ENCODE data around the gene CCDC17. TPM values are rescaled to one million over a fixed set of nuclear protein-coding genes. Genes with fewer than 3 reads are reported as not detected.
A peak's percentile ranks its signal among the peaks of the same experiment; 100 is the strongest.

Gene CCDC17
- total RNA-seq, 1 donor from 2014 or later, result 6.1 TPM

DNA sequence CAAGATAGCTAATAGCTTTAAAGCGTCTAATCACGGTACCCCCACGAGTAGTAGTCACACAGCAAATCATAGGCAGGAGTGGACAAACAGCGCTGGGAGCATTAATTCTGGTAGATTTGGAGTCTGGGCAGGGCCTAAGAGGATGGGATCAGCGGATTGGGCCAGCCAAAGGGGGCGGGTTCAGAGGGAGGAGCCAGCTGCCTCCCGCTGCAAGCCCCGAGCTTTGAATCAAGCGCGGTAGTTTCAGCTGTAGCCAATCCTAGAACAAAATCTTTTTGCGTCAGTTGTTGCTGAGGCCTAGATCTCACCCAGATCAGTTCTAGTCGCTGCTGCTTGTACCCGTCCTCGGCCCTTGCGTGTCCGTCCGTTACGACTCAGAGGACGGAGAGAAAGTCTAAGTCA, 40.6 kb downstream of the CCDC17 start:
- H3K27me3 Mint-ChIP-seq, result no peaks in the 10 kb centered on the region
- peaks cover 16% of the 10 kb centered on the region for H3K4me1 Mint-ChIP-seq (ENCODE audit: low read depth)
- no peaks in the 10 kb centered on the region for H3K36me3 Mint-ChIP-seq (ENCODE audit: insufficient read depth)
- H3K27ac Mint-ChIP-seq, result peak overlapping the region; percentile 99
- DNase-seq (ENCODE audit: low spot score, unreplicated experiment), result peak; percentile 84
- H3K4me3 Mint-ChIP-seq (ENCODE audit: low read depth), result peak overlapping the region; percentile 96
- TF ChIP-seq, protein P1, sequence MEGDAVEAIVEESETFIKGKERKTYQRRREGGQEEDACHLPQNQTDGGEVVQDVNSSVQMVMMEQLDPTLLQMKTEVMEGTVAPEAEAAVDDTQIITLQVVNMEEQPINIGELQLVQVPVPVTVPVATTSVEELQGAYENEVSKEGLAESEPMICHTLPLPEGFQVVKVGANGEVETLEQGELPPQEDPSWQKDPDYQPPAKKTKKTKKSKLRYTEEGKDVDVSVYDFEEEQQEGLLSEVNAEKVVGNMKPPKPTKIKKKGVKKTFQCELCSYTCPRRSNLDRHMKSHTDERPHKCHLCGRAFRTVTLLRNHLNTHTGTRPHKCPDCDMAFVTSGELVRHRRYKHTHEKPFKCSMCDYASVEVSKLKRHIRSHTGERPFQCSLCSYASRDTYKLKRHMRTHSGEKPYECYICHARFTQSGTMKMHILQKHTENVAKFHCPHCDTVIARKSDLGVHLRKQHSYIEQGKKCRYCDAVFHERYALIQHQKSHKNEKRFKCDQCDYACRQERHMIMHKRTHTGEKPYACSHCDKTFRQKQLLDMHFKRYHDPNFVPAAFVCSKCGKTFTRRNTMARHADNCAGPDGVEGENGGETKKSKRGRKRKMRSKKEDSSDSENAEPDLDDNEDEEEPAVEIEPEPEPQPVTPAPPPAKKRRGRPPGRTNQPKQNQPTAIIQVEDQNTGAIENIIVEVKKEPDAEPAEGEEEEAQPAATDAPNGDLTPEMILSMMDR (IDR thresholded peaks at IDR 0.05; ENCODE audit: unreplicated experiment), result no peak
- H3K9me3 Mint-ChIP-seq (ENCODE audit: low read depth), result no peaks in the 10 kb centered on the region

DNA sequence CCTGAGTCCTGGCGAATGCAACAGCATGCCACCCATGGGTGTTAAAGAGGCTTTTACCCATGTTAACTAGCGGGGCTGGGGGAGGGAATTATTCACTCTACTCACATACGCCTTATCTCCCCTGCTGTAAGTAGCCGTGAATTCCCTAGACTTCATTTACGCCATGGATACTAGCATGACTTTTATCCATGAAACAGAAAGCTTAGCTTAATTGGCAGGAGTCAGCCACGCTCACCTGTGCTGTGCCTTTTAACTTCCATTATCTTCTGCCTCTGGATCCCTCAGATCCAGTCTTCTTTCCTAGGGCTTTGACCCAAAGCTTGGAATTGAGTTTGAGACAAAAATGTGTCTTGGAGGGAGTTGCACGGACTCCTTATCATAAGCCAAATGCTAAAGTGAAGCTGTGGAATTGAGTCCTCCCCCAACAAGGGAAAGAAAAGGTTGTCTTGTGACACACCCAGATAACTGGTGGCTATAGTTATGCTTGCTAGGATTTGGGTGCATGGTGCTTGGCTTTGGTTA, 49.7 kb downstream of the CCDC17 start:
- H3K9me3 Mint-ChIP-seq (ENCODE audit: low read depth), result no peaks in the 10 kb centered on the region
- H3K4me3 Mint-ChIP-seq (ENCODE audit: low read depth), result no peak overlapping the region
- peaks cover 8% of the 10 kb centered on the region for H3K36me3 Mint-ChIP-seq (ENCODE audit: insufficient read depth)
- H3K27me3 Mint-ChIP-seq, result no peaks in the 10 kb centered on the region
- TF ChIP-seq, protein P1 (IDR thresholded peaks at IDR 0.05; ENCODE audit: unreplicated experiment), result no peak
- no peaks in the 10 kb centered on the region for H3K4me1 Mint-ChIP-seq (ENCODE audit: low read depth)
- H3K27ac Mint-ChIP-seq, result no peak overlapping the region
- no peak for DNase-seq (ENCODE audit: low spot score, unreplicated experiment)

DNA sequence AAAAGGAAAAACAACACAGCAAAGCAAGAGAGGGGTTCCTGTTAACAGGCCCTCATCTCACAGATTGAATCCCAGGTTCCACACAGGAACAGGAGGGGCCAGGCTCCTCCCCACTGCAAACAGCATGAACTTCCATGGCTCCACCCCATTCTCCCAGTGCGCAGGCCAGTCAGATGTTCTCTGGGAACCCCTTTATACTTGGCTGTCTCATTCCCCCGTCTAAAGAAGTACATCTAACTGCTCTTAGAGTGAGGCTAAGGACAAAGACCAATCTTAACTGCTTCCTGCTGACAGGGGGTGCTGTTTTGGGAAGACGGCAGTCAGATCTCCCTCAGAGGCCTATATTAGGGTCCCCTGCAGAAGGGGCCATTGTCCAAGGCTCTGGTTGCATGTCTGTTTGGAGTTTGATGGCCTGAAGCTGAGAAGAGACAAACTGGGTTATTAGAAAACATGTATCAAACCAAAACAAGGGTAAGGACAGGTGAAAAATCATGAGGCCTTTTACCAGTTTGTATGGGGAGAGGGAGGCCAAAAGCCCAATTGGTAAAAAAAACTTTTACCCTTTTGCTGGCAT, 50.5 kb downstream of the CCDC17 start:
- H3K27ac Mint-ChIP-seq, result no peak overlapping the region
- TF ChIP-seq, protein P1 (IDR thresholded peaks at IDR 0.05; ENCODE audit: unreplicated experiment), result no peak
- no peaks in the 10 kb centered on the region for H3K27me3 Mint-ChIP-seq
- no peaks in the 10 kb centered on the region for H3K9me3 Mint-ChIP-seq (ENCODE audit: low read depth)
- H3K4me3 Mint-ChIP-seq (ENCODE audit: low read depth), result no peak overlapping the region
- H3K36me3 Mint-ChIP-seq (ENCODE audit: insufficient read depth), result peaks cover 11% of the 10 kb centered on the region
- no peak for DNase-seq (ENCODE audit: low spot score, unreplicated experiment)
- no peaks in the 10 kb centered on the region for H3K4me1 Mint-ChIP-seq (ENCODE audit: low read depth)

DNA sequence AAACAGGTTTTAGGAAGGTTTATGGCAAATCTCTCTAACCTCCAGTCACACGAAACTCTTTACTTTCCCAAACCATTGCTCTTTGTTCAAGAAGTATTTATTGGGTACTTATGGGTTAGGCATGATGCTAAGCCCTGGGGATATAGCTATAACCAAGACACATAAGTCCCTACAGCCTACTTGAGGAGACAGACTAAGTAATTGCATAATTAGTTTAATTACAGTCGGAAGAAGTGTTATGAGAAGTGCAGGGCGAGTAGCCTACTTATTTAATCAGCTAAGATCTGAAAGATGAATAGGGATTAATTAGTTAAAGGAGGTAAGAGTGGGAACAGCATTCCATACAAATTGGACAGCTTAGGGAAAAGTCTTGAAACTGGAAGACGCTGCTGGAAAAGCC, 53.2 kb downstream of the CCDC17 start:
- no peak for DNase-seq (ENCODE audit: low spot score, unreplicated experiment)
- TF ChIP-seq, protein P1 (IDR thresholded peaks at IDR 0.05; ENCODE audit: unreplicated experiment), result no peak
- H3K36me3 Mint-ChIP-seq (ENCODE audit: insufficient read depth), result peaks cover 18% of the 10 kb centered on the region

More for the DNA sequence above, 53.2 kb downstream of the CCDC17 start:
- no peaks in the 10 kb centered on the region for H3K27me3 Mint-ChIP-seq
- no peaks in the 10 kb centered on the region for H3K4me1 Mint-ChIP-seq (ENCODE audit: low read depth)
- H3K4me3 Mint-ChIP-seq (ENCODE audit: low read depth), result no peak overlapping the region
- no peaks in the 10 kb centered on the region for H3K9me3 Mint-ChIP-seq (ENCODE audit: low read depth)
- H3K27ac Mint-ChIP-seq, result no peak overlapping the region

Other genes starting within 250 kb of the CCDC17 start
- gene TESK2, start 132.9 kb downstream of the CCDC17 start, total RNA-seq, result 9.4 and 9.5 TPM in 2 replicates
- 2.6 and 2.8 TPM in 2 replicates for gene CCDC163, start 124.0 kb downstream of the CCDC17 start, total RNA-seq
- gene MMACHC, start 123.8 kb downstream of the CCDC17 start, total RNA-seq, result 10.0 and 11.3 TPM in 2 replicates
- 308 and 331 TPM in 2 replicates for gene PRDX1, start 102.2 kb downstream of the CCDC17 start, total RNA-seq
- 213 and 214 TPM in 2 replicates for gene AKR1A1, start 73.2 kb downstream of the CCDC17 start, total RNA-seq
- 250 and 258 TPM in 2 replicates for gene NASP, start 40.0 kb downstream of the CCDC17 start, total RNA-seq
- gene GPBP1L1, start 62.5 kb upstream of the CCDC17 start, total RNA-seq, result 137 and 153 TPM in 2 replicates
- 28.1 and 28.8 TPM in 2 replicates for gene TMEM69, start 64.1 kb upstream of the CCDC17 start, total RNA-seq
- gene IPP, start 126.6 kb upstream of the CCDC17 start, total RNA-seq, result 18.6 and 21.0 TPM in 2 replicates
- 47.8 and 49.3 TPM in 2 replicates for gene MAST2, start 179.6 kb upstream of the CCDC17 start, total RNA-seq